IgD-negative memory B cell (primary cell): ENCODE data around the gene HLA-DQB2. TPM values are rescaled to one million over a fixed set of nuclear protein-coding genes. Genes with fewer than 3 reads are reported as not detected.
"Not testable (repeated sequence)": the region's sequence is repeated elsewhere in the genome, so short reads cannot be mapped to it uniquely, and the experiment has no call there.

ENCODE experiments used
- H3K27ac Mint-ChIP-seq, 3 donors: one replicate each; pipeline ENCODE4 v1.8.0; 2020 to 2022; ENCODE audit warnings: mild to moderate bottlenecking in 3 of 3, mixed read lengths in 3 of 3, moderate library complexity in 1 of 3
- H3K27me3 Mint-ChIP-seq: one replicate; pipeline ENCODE4 v1.8.0; 2021; ENCODE audit warnings: mixed read lengths
- H3K36me3 Mint-ChIP-seq: one replicate; pipeline ENCODE4 v1.8.0; 2020; ENCODE audit warnings: mild to moderate bottlenecking, mixed read lengths
- H3K4me1 Mint-ChIP-seq, 3 donors: one replicate each; pipeline ENCODE4 v1.8.0; 2020 to 2022; ENCODE audit warnings: mixed read lengths in 3 of 3, mild to moderate bottlenecking in 1 of 3
- H3K4me3 Mint-ChIP-seq, 4 donors: one replicate each; pipeline ENCODE4 v1.8.0; 2020 to 2022; ENCODE audit warnings: mild to moderate bottlenecking in 4 of 4, mixed read lengths in 4 of 4, moderate library complexity in 3 of 4
- H3K9me3 Mint-ChIP-seq, 3 donors: one replicate each; pipeline ENCODE4 v1.8.0; 2020 to 2021; ENCODE audit warnings: mixed read lengths in 3 of 3, mild to moderate bottlenecking in 1 of 3
- polyA plus RNA-seq: library from polyadenylated mRNA; unstranded; fragments of 300-500 nt; fragmentation: Illumina TruSeq; gene quantifications from one replicate; pipeline ENCODE4 v1.2.3, GENCODE V29; 2021

HLA-DQB2 gene
- polyA plus RNA-seq, 1 donor from 2014 or later = 121 TPM

DNA sequence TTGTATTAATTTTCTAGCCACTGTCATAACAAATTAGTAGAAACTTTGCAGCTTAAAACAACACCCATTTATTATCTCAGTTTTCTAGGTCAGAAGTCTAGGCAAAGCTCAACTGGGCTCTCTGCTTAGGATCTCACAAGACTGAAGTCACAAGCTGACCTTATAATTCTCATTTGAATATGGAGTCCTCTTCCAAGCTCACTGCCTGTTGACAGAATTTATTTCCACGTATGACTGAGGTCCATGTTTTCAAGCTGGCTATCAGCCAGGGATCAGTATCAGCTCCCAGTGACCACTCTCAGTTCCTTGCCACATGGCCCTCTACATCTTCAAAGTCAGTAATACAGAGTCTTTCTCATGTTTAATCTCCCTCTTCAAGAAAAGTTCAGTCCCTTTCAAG is 11.7 kb upstream of the HLA-DQB2 start:
- Mint-ChIP-seq H3K27me3 (peaks cover 8% of the 10 kb centered on the region), H3K9me3 (no peaks in the 10 kb centered on the region), H3K36me3 (no peaks in the 10 kb centered on the region), H3K4me3 (no peak overlapping the region), H3K27ac (no peak overlapping the region), H3K4me1 (peaks cover 0 to 9% (median 3%) of the 10 kb centered on the region in 3 donors)

DNA sequence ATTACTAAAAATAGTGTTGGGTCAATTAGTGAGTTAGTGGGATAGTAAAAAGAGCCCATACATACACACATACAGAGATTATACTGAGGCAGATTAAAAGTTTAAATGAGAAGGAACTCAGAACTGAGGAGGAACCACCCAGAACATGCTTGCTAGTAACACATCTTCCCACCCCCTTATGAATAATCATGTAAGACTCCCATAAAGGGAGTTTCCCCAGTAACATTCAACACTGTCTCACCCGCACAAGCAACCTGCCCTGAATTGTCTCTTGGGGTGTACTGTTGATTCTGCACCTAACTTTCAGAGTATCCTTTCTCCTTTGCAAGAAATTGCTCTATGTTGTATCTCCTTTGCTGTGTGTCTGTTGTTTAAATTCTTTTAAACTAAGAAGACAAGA is 11.1 kb upstream of the HLA-DQB2 start:
- H3K36me3 Mint-ChIP-seq = no peaks in the 10 kb centered on the region
- H3K27me3 Mint-ChIP-seq = peaks cover 8% of the 10 kb centered on the region
- no peak overlapping the region for H3K27ac Mint-ChIP-seq
- no peak overlapping the region for H3K4me3 Mint-ChIP-seq
- H3K9me3 Mint-ChIP-seq = no peaks in the 10 kb centered on the region
- peaks cover 0 to 9% (median 3%) of the 10 kb centered on the region in 3 donors for H3K4me1 Mint-ChIP-seq

DNA sequence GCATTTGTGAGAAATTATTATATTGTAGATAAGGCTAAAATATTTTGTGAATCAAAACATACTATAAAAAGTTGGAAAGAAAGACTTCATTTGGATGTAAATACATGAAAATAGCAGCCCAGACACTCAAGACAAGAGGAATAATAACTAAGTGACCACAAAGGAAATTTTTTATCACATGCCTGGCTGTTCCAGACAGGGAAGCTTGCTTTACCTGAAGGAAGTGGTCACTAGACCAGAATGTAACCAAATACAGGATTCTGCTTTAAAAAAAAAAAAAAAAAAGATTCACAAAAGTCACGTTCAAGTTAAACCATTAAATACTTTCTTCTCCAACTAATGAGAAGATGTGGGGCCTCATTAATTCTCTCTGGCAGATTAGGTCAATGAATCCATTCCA is 9.3 kb upstream of the HLA-DQB2 start:
- no peaks in the 10 kb centered on the region for H3K36me3 Mint-ChIP-seq
- no peak overlapping the region for H3K4me3 Mint-ChIP-seq
- no peaks in the 10 kb centered on the region for H3K9me3 Mint-ChIP-seq
- peaks cover 0 to 9% (median 3%) of the 10 kb centered on the region in 3 donors for H3K4me1 Mint-ChIP-seq
- no peak overlapping the region for H3K27ac Mint-ChIP-seq
- H3K27me3 Mint-ChIP-seq = peaks cover 16% of the 10 kb centered on the region

DNA sequence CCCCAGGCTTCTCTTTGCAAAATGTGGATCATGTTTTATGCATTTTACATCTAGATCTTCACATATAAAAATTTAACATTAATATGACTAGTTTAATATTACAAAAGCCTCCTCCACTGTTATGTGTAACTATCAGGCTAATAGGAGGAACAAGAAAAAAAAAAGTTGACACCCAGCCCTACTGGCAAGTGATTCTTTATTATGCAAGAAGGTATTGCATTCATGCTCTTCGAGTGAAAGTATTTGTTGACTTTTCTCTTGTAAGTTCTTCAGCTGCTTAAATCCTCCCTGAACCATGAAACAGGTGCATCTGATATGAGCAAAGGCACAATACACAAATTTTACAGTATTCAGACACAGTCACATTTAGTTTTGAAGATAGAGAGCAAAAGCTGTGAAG is 716 bp upstream of the HLA-DQB2 start:
- peaks cover 2% of the 10 kb centered on the region for H3K36me3 Mint-ChIP-seq
- H3K4me3 Mint-ChIP-seq = no peak overlapping the region
- peaks cover 13% of the 10 kb centered on the region for H3K27me3 Mint-ChIP-seq
- no peaks in the 10 kb centered on the region for H3K9me3 Mint-ChIP-seq
- no peak overlapping the region for H3K27ac Mint-ChIP-seq
- no peaks in the 10 kb centered on the region for H3K4me1 Mint-ChIP-seq

DNA sequence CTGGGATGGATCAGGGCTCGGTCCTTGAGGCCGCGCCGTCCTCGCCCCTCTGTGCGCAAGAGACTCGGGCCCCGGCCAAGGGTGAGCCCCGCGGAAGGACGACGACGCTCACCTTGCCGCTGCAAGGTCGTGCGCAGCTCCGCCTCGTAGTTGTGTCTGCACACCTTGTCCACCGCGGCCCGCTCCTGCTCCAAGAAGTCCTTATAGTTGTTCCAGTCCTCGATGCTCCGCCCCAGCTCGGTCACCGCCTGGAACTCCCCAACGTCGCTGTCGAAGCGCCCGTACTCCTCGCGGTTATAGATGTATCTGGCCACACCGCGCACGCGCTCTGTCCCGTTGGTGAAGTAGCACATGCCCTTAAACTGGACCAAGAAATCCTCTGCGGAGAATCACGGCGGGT is 1.8 kb downstream of the HLA-DQB2 start:
- peak overlapping the region in 1 of 3 donors; percentile 55 for H3K27ac Mint-ChIP-seq
- H3K4me1 Mint-ChIP-seq = peaks cover 0 to 1% (median 0%) of the 10 kb centered on the region in 3 donors
- no peaks in the 10 kb centered on the region for H3K9me3 Mint-ChIP-seq
- peaks cover 5% of the 10 kb centered on the region for H3K36me3 Mint-ChIP-seq
- peak overlapping the region in 2 of 4 donors; percentile 25 to 79 for H3K4me3 Mint-ChIP-seq
- H3K27me3 Mint-ChIP-seq = peaks cover 4% of the 10 kb centered on the region

DNA sequence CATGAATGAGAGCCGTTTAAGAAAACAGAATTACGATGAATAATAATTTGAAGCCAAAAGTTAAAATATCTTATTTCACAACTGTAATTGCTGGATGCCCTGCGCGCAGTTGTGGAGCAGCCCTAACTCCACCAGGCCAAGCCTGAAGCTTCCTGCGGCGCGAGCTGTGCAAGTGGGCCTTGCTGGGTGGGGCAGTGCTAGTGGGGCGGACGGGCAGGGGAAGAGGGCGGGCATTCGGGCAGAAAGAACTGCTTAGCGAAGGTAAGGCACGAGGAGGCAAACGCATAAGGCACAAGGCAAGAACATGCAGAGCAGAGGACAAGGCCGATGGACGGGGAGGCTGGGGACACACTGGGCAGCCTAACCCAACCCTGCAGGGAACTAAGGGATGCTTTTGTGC is 2.3 kb downstream of the HLA-DQB2 start:
- H3K9me3 Mint-ChIP-seq = no peaks in the 10 kb centered on the region
- peaks cover 5% of the 10 kb centered on the region for H3K36me3 Mint-ChIP-seq
- H3K4me1 Mint-ChIP-seq = peaks cover 0 to 1% (median 0%) of the 10 kb centered on the region in 3 donors
- H3K4me3 Mint-ChIP-seq = peak overlapping the region; percentile 68 to 90 (median 78)
- H3K27me3 Mint-ChIP-seq = peaks cover 4% of the 10 kb centered on the region
- peak overlapping the region in 2 of 3 donors; percentile 59 to 66 for H3K27ac Mint-ChIP-seq

DNA sequence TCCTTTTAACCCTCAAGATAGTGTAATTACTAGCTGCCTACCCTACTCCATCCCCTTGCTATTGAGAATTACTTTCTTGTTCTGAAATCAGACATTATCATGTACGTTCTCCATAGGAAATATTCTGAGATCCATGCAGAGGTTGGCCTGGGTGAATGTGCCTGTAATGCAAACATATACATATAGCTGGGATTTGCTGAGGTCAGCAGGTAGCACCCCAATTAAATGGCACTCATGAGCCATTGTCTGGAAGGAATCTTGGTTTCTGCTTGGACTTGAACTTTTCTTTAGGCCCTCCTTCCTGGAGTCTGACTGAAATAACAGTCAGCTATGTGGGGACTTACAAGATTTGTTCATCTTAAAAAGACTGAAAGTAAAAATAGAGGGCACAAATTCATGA is 3.7 kb downstream of the HLA-DQB2 start:
- peaks cover 5% of the 10 kb centered on the region for H3K36me3 Mint-ChIP-seq
- peaks cover 11% of the 10 kb centered on the region for H3K27me3 Mint-ChIP-seq
- H3K9me3 Mint-ChIP-seq = no peaks in the 10 kb centered on the region
- no peak overlapping the region for H3K27ac Mint-ChIP-seq
- H3K4me1 Mint-ChIP-seq = peaks cover 0 to 1% (median 0%) of the 10 kb centered on the region in 3 donors
- no peak overlapping the region for H3K4me3 Mint-ChIP-seq

DNA sequence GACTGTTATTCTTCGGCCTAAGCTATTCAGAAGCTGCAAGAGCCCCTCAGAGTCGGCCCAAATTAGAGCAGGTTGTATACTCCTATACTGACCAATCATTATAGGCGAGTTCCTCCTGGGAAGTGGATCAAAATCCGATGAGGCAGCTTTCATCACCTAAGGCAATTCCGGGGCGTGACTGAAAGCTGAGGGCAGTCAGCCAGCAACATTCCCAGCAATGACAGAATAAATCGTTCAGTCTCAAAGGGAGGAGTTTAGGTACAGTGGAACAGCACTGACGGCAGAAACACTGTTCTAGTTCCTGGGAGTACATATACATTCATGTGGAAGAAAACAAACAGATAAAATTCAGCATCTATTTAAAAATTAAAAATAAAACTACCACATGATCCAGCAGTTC is 10.8 kb downstream of the HLA-DQB2 start:
- Mint-ChIP-seq H3K4me1 (peaks cover 0 to 5% (median under 1%) of the 10 kb centered on the region in 3 donors), H3K27me3 (peaks cover 15% of the 10 kb centered on the region), H3K9me3 (no peaks in the 10 kb centered on the region), H3K4me3 (no peak overlapping the region), H3K27ac (no peak overlapping the region), H3K36me3 (peaks cover 3% of the 10 kb centered on the region)

DNA sequence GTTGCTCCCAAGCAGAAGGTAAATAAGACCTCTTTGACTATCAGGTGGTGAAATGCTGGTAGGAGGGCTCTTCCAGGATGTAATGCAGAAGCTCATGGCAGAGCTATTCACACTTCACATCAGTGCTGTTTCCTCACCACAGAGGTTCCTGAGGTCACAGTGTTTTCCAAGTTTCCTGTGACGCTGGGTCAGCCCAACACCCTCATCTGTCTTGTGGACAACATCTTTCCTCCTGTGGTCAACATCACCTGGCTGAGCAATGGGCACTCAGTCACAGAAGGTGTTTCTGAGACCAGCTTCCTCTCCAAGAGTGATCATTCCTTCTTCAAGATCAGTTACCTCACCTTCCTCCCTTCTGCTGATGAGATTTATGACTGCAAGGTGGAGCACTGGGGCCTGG is 17.7 kb downstream of the HLA-DQB2 start:
- peaks cover 15% of the 10 kb centered on the region for H3K27me3 Mint-ChIP-seq
- H3K27ac Mint-ChIP-seq = peak overlapping the region in 1 of 3 donors; percentile 16
- not testable (repeated sequence) for H3K4me1 Mint-ChIP-seq, H3K36me3 Mint-ChIP-seq, H3K9me3 Mint-ChIP-seq
- H3K4me3 Mint-ChIP-seq = peak overlapping the region in 3 of 4 donors; percentile 45 to 62 (median 61)

DNA sequence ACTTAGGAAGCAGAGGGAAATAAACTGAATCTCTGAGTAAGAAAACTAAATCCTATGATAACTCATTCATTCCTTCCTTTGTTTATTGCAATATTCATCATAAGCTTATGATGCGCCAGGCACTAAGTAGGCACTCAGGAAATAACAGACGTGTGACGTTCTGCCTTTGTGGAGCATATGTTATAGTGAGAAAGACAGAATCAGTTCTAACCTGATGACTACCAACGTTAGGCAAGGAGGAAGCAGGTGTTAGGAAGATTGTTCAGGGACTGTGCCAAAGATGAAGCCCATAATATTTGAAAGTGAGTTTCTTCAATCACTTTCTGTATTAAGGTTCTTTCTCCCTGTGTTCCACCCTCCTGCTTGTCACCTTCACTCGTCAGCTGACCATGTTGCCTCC is 18.6 kb downstream of the HLA-DQB2 start:
- Mint-ChIP-seq H3K4me1 (peaks cover 0 to 4% (median 3%) of the 10 kb centered on the region in 3 donors), H3K27me3 (peaks cover 15% of the 10 kb centered on the region), H3K27ac (no peak overlapping the region), H3K36me3 (no peaks in the 10 kb centered on the region), H3K4me3 (no peak overlapping the region), H3K9me3 (no peaks in the 10 kb centered on the region)

DNA sequence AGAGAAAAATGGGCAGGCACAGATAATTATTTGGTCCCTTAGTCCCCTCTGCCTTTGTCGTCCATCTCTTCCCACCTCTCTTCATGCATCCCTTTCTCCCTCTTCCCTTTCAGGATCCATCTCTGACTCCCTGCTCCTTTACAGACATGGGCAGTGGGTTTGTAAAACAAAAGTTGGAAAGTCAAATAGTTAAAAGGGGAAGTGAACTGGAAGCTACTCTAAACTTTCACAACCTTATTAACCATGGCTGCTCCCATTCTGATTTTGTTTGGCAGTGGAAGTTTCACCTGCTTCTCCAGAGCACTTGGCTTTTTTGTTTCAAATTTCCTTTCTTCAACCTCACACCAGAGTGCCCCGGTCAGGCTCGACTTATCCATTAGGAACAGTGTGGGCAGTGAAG is 21.0 kb downstream of the HLA-DQB2 start:
- Mint-ChIP-seq H3K4me3 (no peak overlapping the region), H3K27me3 (peaks cover 13% of the 10 kb centered on the region), H3K36me3 (no peaks in the 10 kb centered on the region), H3K27ac (no peak overlapping the region), H3K4me1 (peaks cover 0 to 4% (median 3%) of the 10 kb centered on the region in 3 donors), H3K9me3 (peaks cover 0 to 2% (median 0%) of the 10 kb centered on the region in 3 donors)

DNA sequence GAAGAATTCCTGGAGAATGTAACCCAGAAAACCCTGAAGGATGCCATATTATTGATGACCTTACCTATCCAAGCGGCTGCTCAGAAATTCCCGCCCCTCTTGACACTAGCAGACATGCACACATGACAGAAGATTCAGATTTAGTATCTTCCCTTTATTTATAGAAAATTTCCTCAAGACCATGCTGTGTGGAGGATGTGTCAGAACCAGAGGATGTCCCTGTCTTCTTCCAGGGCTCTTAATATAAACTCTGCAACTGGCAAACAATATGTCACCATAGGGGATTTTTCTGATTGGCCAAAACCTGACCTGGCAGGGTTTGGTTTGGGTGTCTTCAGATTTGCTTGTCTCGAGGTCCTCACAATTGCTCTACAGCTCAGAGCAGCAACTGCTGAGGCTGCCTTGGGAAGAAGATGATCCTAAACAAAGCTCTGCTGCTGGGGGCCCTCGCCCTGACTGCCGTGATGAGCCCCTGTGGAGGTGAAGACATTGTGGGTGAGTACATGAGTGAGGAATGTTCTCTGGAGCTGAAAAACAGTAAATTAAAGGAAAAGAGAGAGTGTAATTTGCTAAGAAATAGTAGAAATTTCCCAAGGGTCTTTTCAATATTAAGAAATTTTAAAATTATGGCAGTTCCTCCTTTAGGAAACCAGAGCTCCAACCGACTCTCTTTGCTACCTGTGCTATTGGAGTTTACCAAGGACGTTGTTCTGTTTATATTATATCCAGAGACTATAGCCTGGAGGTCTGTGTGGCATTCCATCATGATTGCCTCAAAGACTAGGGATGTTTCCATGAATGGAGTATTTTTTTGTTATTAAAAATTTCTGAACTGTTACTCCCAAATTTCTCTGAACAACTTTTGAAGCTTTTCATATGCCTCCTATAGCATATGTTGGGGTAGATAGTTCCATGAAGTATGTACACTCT is 22.0 kb downstream of the HLA-DQB2 start, which contains the start of gene HLA-DQA2:
HLA-DQA2 (plus strand) TSS at position 361 of the 930 bp plus-strand sequence; CDS start at position 414, 53 bp downstream.
- H3K36me3 Mint-ChIP-seq = no peaks in the 10 kb centered on the region
- H3K27me3 Mint-ChIP-seq = peaks cover 13% of the 10 kb centered on the region
- peak within 1 kb of the TSS in 3 of 4 donors; percentile 48 to 87 (median 73) for H3K4me3 Mint-ChIP-seq
- peak within 1 kb of the TSS in 1 of 3 donors; percentile 91 for H3K27ac Mint-ChIP-seq
- H3K4me1 Mint-ChIP-seq = peaks cover 0 to 3% (median 0%) of the 10 kb centered on the region in 3 donors
- peaks cover 0 to 2% (median 0%) of the 10 kb centered on the region in 3 donors for H3K9me3 Mint-ChIP-seq

DNA sequence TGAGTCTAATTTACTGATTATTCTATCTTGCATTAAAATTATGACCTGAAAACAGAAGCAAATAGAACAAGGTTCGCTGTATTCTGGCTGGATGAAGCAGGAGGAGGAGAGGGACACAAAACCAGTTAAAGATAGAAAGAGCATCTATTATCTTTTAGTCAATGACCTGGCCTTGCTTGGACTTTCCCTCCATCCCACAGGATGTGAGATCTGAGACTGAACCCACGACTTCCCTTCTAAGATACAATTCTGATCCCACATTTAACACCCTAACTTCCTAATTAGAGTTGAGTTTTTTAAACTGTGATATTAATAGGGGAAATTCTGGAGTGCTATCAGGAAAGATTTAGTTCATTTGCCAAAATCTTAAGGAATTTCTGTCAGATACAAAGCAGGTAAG is 25.2 kb downstream of the HLA-DQB2 start:
- H3K4me1 Mint-ChIP-seq = no peaks in the 10 kb centered on the region
- H3K36me3 Mint-ChIP-seq = no peaks in the 10 kb centered on the region
- no peak overlapping the region for H3K4me3 Mint-ChIP-seq
- peaks cover 4% of the 10 kb centered on the region for H3K27me3 Mint-ChIP-seq
- H3K9me3 Mint-ChIP-seq = peaks cover 0 to 2% (median 0%) of the 10 kb centered on the region in 3 donors
- no peak overlapping the region for H3K27ac Mint-ChIP-seq

DNA sequence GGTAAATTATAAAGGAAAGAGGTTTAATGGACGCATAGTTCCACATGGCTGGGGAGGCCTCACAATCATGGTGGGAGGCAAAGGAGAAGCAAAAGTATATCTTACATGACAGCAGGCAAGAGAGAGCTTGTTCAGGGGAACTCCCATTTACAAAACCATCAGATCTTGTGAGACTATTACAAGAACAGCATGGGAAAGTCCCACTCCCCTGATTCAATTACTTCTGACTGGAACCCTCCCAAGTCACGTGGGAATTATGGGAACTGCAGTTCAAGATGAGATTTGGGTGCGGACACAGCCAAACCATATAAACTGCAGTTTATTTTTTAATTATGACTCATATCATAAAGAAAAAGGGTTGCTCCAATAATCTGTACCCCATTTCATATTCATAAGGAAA is 44.5 kb downstream of the HLA-DQB2 start:
- no peak overlapping the region for H3K4me3 Mint-ChIP-seq
- H3K27ac Mint-ChIP-seq = no peak overlapping the region
- H3K27me3 Mint-ChIP-seq = peaks cover 2% of the 10 kb centered on the region
- H3K9me3 Mint-ChIP-seq = peaks cover 0 to 1% (median 0%) of the 10 kb centered on the region in 3 donors
- peaks cover 2% of the 10 kb centered on the region for H3K36me3 Mint-ChIP-seq
- H3K4me1 Mint-ChIP-seq = peaks cover 0 to 2% (median 0%) of the 10 kb centered on the region in 3 donors

DNA sequence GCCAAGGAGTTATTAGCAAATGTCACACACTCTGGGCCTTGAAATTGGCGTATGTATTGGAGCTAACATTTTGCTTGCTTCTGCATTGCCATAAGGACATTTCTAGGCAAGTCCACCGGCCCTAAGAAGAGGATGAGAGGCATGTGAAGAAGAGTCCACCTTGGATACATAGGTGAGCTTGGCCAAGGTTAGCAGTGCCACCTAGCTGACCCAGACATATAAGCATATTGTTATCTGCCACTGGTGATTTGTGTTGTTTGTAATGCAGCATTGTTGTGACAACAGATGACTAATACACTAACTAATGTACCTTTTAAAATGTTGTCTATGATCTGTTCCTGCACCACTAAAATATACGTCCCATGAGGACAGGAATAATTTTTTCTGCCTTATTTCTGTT is 46.9 kb downstream of the HLA-DQB2 start:
- peaks cover 2% of the 10 kb centered on the region for H3K27me3 Mint-ChIP-seq
- H3K36me3 Mint-ChIP-seq = peaks cover 2% of the 10 kb centered on the region
- peaks cover 0 to 1% (median 0%) of the 10 kb centered on the region in 3 donors for H3K9me3 Mint-ChIP-seq
- no peak overlapping the region for H3K27ac Mint-ChIP-seq
- H3K4me3 Mint-ChIP-seq = no peak overlapping the region
- peaks cover 0 to 2% (median 0%) of the 10 kb centered on the region in 3 donors for H3K4me1 Mint-ChIP-seq
